ENCODE results near the gene RDX.
"Not testable (repeated sequence)": the region's sequence is repeated elsewhere in the genome, so short reads cannot be mapped to it uniquely, and the experiment has no call there.

RDX gene

DNA sequence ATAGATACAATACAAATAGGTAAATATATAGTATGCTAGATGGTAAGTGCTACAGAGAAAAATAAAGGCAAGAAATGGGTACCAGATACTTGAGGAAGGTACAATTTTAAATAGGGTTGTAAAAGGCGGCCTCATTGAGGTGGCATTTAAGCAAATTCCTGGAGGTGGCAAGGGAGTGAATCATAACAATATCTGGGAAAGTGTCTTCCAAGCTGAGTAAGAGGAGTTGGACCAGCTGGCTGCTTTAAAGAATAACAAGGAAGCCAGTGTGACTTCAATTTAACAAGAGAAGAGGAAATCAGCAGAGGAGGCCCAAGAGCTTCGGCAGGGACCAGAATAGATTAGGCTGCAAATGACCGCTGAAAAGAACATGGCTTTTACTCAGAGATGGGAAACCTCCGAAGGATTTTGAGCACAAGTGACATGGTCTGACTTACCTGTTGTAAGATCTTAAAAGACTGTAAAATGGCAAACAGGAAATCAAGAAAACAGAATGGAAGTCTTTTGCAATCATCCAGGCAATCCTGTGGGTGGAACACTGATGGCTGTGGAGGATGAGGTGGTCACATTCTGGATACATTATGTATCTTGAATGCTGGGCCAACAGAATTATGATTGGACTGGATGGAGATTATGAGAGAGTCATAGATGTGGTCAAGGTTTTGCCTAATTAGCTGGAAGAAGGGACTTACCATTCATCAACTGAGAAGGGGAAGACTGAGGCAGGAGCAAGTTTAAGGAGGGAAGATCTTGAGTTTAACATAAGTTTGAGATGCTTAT lies 77.2 kb downstream of the RDX start:
- no peak for TF ChIP-seq EZH2phosphoT487 (conservative IDR thresholded peaks at IDR 0.05; ENCODE audit: low read length)
- TF ChIP-seq, protein P1, sequence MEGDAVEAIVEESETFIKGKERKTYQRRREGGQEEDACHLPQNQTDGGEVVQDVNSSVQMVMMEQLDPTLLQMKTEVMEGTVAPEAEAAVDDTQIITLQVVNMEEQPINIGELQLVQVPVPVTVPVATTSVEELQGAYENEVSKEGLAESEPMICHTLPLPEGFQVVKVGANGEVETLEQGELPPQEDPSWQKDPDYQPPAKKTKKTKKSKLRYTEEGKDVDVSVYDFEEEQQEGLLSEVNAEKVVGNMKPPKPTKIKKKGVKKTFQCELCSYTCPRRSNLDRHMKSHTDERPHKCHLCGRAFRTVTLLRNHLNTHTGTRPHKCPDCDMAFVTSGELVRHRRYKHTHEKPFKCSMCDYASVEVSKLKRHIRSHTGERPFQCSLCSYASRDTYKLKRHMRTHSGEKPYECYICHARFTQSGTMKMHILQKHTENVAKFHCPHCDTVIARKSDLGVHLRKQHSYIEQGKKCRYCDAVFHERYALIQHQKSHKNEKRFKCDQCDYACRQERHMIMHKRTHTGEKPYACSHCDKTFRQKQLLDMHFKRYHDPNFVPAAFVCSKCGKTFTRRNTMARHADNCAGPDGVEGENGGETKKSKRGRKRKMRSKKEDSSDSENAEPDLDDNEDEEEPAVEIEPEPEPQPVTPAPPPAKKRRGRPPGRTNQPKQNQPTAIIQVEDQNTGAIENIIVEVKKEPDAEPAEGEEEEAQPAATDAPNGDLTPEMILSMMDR (IDR thresholded peaks at IDR 0.05; ENCODE audit: insufficient read depth, low read length, poor library complexity, severe bottlenecking), result no peak
- Histone ChIP-seq H3K79me2 (ENCODE audit: insufficient read depth, low read length) (no peaks in the 10 kb centered on the region), H3K9me2 (replicated peaks; ENCODE audit: insufficient read depth, low read length) (no peaks in the 10 kb centered on the region), H3K9me3 (ENCODE audit: insufficient read depth, low read length) (no peaks in the 10 kb centered on the region), H2AFZ (ENCODE audit: low read depth, low read length, severe bottlenecking) (no peak overlapping the region), H3F3A (ENCODE audit: insufficient read depth) (no peaks in the 10 kb centered on the region), H3K4me3 (ENCODE audit: insufficient read depth, low read length, poor library complexity, severe bottlenecking) (no peak overlapping the region), H3K4me2 (ENCODE audit: low read depth, low read length, poor library complexity, severe bottlenecking) (no peak overlapping the region), H3K9ac (ENCODE audit: low read length) (no peak overlapping the region), H3K27me3 (ENCODE audit: low read length) (no peaks in the 10 kb centered on the region), H3K27ac (ENCODE audit: low read depth, low read length) (no peak overlapping the region), H3K36me3 (ENCODE audit: low read length) (no peaks in the 10 kb centered on the region), H4K20me1 (ENCODE audit: low read depth, low read length) (no peaks in the 10 kb centered on the region)

DNA sequence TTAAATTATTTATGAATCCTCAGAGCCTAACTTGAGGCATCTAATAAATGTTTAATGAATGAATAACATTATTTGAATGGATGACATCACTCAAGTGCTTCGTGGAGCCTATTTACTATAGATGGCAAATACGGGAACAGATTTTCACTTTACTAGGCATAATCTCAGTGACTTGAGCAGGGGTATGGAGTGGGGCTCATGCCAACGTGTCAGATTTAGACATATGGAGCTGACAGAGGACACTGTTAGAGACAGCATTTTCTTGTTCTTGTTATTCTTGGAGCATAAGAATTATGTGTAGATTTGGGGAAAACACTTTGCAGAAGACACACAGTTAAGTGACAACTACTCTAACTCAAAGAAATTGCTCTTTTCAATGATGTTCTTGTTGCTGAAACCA lies 78.5 kb downstream of the RDX start:
- Histone ChIP-seq H3K27ac (ENCODE audit: low read depth, low read length) (no peak overlapping the region), H3K9me2 (replicated peaks; ENCODE audit: insufficient read depth, low read length) (no peaks in the 10 kb centered on the region), H3K4me3 (ENCODE audit: insufficient read depth, low read length, poor library complexity, severe bottlenecking) (no peak overlapping the region), H3K36me3 (ENCODE audit: low read length) (no peaks in the 10 kb centered on the region), H3K27me3 (ENCODE audit: low read length) (no peaks in the 10 kb centered on the region), H2AFZ (ENCODE audit: low read depth, low read length, severe bottlenecking) (no peak overlapping the region), H3K4me2 (ENCODE audit: low read depth, low read length, poor library complexity, severe bottlenecking) (no peak overlapping the region), H3K9me3 (ENCODE audit: insufficient read depth, low read length) (no peaks in the 10 kb centered on the region), H3F3A (ENCODE audit: insufficient read depth) (no peaks in the 10 kb centered on the region), H4K20me1 (ENCODE audit: low read depth, low read length) (no peaks in the 10 kb centered on the region), H3K9ac (ENCODE audit: low read length) (no peak overlapping the region), H3K79me2 (ENCODE audit: insufficient read depth, low read length) (no peaks in the 10 kb centered on the region)
- TF ChIP-seq, protein P1 (IDR thresholded peaks at IDR 0.05; ENCODE audit: insufficient read depth, low read length, poor library complexity, severe bottlenecking), result no peak
- TF ChIP-seq EZH2phosphoT487 (conservative IDR thresholded peaks at IDR 0.05; ENCODE audit: low read length), result no peak

DNA sequence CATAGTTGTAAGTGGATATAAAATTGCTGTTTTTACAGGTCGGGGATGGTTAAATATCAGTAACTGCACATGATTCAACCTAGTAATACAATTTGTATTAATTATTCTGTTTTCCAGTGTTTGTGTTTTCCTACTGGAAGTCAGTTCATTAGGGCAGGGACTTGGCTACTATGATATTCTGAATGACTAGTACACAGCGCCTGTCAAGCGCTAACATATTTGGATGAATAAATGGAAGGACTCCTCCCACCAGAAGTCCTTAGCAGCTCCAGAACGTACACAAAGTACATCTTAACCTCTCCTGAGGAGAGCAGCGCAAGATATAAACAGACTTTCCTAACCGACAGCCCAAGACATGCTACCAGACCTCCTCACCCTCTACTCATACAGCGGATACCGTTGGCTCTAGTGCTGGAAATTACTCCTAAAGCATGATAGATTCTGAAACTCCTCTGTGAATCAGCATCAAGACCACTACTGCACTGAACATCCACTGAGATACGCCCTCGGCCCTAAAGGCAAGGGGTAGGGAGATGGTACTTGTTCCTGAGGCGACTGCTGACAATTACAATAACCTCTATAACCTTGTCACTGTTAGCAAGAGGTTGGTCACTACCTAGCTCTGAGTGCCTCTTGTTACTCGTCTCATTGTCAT lies 79.1 kb downstream of the RDX start:
- Histone ChIP-seq H3K79me2 (ENCODE audit: insufficient read depth, low read length) (no peaks in the 10 kb centered on the region), H3K9ac (ENCODE audit: low read length) (no peak overlapping the region), H3K4me2 (ENCODE audit: low read depth, low read length, poor library complexity, severe bottlenecking) (no peak overlapping the region), H3K36me3 (ENCODE audit: low read length) (no peaks in the 10 kb centered on the region), H3K27ac (ENCODE audit: low read depth, low read length) (no peak overlapping the region), H3K27me3 (ENCODE audit: low read length) (no peaks in the 10 kb centered on the region), H3K4me3 (ENCODE audit: insufficient read depth, low read length, poor library complexity, severe bottlenecking) (no peak overlapping the region), H2AFZ (ENCODE audit: low read depth, low read length, severe bottlenecking) (no peak overlapping the region), H3K9me3 (ENCODE audit: insufficient read depth, low read length) (no peaks in the 10 kb centered on the region), H3F3A (ENCODE audit: insufficient read depth) (no peaks in the 10 kb centered on the region), H3K9me2 (replicated peaks; ENCODE audit: insufficient read depth, low read length) (no peaks in the 10 kb centered on the region), H4K20me1 (ENCODE audit: low read depth, low read length) (no peaks in the 10 kb centered on the region)
- TF ChIP-seq, protein P1 (IDR thresholded peaks at IDR 0.05; ENCODE audit: insufficient read depth, low read length, poor library complexity, severe bottlenecking), result no peak
- TF ChIP-seq EZH2phosphoT487 (conservative IDR thresholded peaks at IDR 0.05; ENCODE audit: low read length), result no peak

DNA sequence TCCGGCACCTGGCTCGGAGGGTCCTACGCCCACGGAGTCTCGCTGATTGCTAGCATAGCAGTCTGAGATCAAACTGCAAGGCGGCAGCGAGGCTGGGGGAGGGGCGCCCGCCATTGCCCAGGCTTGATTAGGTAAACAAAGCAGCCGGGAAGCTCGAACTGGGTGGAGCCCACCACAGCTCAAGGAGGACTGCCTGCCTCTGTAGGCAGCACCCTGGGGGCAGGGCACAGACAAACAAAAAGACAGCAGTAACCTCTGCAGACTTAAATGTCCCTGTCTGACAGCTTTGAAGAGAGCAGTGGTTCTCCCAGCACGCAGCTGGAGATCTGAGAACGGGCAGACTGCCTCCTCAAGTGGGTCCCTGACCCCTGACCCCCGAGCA lies 87.1 kb downstream of the RDX start:
- not testable (repeated sequence) for H3K79me2 ChIP-seq (ENCODE audit: insufficient read depth, low read length); H3K27ac ChIP-seq (ENCODE audit: low read depth, low read length); H3K9me2 ChIP-seq (replicated peaks; ENCODE audit: insufficient read depth, low read length); H3K27me3 ChIP-seq (ENCODE audit: low read length); H3K9ac ChIP-seq (ENCODE audit: low read length); H3F3A ChIP-seq (ENCODE audit: insufficient read depth); H3K36me3 ChIP-seq (ENCODE audit: low read length); H3K9me3 ChIP-seq (ENCODE audit: insufficient read depth, low read length); H2AFZ ChIP-seq (ENCODE audit: low read depth, low read length, severe bottlenecking); H3K4me2 ChIP-seq (ENCODE audit: low read depth, low read length, poor library complexity, severe bottlenecking); H4K20me1 ChIP-seq (ENCODE audit: low read depth, low read length); H3K4me3 ChIP-seq (ENCODE audit: insufficient read depth, low read length, poor library complexity, severe bottlenecking)

DNA sequence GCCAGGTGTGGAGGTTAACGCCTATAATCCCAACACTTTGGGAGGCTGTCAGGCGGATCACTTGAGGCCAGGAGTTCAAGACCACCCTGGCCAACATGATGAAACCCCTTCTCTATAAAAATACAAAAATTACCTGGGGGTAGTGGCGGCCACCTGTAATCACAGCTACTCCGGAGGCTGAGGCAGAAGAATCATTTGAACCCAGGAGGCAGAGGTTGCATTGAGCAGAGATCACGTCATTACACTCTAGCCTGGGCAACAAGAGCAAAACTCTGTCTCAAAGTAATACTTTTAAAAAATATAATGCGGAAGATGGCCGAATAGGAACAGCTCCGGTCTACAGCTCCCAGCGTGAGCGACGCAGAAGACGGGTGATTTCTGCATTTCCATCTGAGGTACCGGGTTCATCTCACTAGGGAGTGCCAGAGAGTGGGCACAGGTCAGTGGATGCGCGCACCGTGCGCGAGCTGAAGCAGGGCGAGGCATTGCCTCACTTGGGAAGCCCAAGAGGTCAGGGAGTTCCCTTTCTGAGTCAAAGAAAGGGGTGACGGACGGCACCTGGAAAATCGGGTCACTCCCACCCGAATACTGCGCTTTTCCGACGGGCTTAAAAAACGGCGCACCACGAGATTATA lies 87.6 kb downstream of the RDX start:
- H3K4me2 ChIP-seq (ENCODE audit: low read depth, low read length, poor library complexity, severe bottlenecking); H2AFZ ChIP-seq (ENCODE audit: low read depth, low read length, severe bottlenecking); H4K20me1 ChIP-seq (ENCODE audit: low read depth, low read length); H3K36me3 ChIP-seq (ENCODE audit: low read length); H3K9ac ChIP-seq (ENCODE audit: low read length); H3K79me2 ChIP-seq (ENCODE audit: insufficient read depth, low read length); H3K27ac ChIP-seq (ENCODE audit: low read depth, low read length); H3K4me3 ChIP-seq (ENCODE audit: insufficient read depth, low read length, poor library complexity, severe bottlenecking); H3K9me3 ChIP-seq (ENCODE audit: insufficient read depth, low read length); H3F3A ChIP-seq (ENCODE audit: insufficient read depth); H3K9me2 ChIP-seq (replicated peaks; ENCODE audit: insufficient read depth, low read length); H3K27me3 ChIP-seq (ENCODE audit: low read length): not testable (repeated sequence)

Data from SU-DHL-6 (cell line).